GM19395 (cell line): ENCODE results near the gene LRRC49.
"Not testable (repeated sequence)": the region's sequence is repeated elsewhere in the genome, so short reads cannot be mapped to it uniquely, and the experiment has no call there.

Experiments
- ATAC-seq: cut with Tn5 transposase; IDR thresholded peaks from one replicate; pipeline ENCODE4 v1.9.1; 2021; ENCODE audit warnings: mild to moderate bottlenecking, moderate library complexity; ENCODE audit not compliant: unreplicated experiment

LRRC49 gene

GRCh38 chr15:70920981-70921696, 28.5 kb downstream of the LRRC49 start:
- ATAC-seq = no peak

GRCh38 chr15:70922119-70922518, 29.5 kb downstream of the LRRC49 start:
- no peak for ATAC-seq

GRCh38 chr15:70923311-70924080, 30.9 kb downstream of the LRRC49 start:
- ATAC-seq = no peak

- not testable (repeated sequence) for ATAC-seq
These were observed 34.3 kb downstream of the LRRC49 start for GRCh38 chr15:70926914-70927313.

- ATAC-seq = no peak
These were observed 39.2 kb downstream of the LRRC49 start for GRCh38 chr15:70931821-70932220.

- ATAC-seq = no peak
These were observed 39.8 kb downstream of the LRRC49 start for GRCh38 chr15:70932397-70932796.

- no peak for ATAC-seq
These were observed 40.8 kb downstream of the LRRC49 start for GRCh38 chr15:70933411-70933810.

- no peak for ATAC-seq
These were observed 43.0 kb downstream of the LRRC49 start for GRCh38 chr15:70935631-70936030.

- ATAC-seq = no peak
These were observed 43.7 kb downstream of the LRRC49 start for GRCh38 chr15:70936326-70936725.

- not testable (repeated sequence) for ATAC-seq
These were observed 50.7 kb downstream of the LRRC49 start for GRCh38 chr15:70943285-70943684.

GRCh38 chr15:70947351-70948335, 55.0 kb downstream of the LRRC49 start:
- ATAC-seq = no peak

GRCh38 chr15:70950953-70951352, 58.3 kb downstream of the LRRC49 start:
- no peak for ATAC-seq

GRCh38 chr15:70954171-70954570, 61.5 kb downstream of the LRRC49 start:
- no peak for ATAC-seq

- ATAC-seq = no peak
These were observed 62.1 kb downstream of the LRRC49 start for GRCh38 chr15:70954733-70955132.

GRCh38 chr15:70955151-70955550, 62.5 kb downstream of the LRRC49 start:
- ATAC-seq = no peak

GRCh38 chr15:70956201-70956995, 63.8 kb downstream of the LRRC49 start:
- ATAC-seq = no peak

- no peak for ATAC-seq
These were observed 69.5 kb downstream of the LRRC49 start for GRCh38 chr15:70962084-70962483.

- no peak for ATAC-seq
These were observed 70.6 kb downstream of the LRRC49 start for GRCh38 chr15:70963199-70963598.

GRCh38 chr15:70964058-70964457, 71.4 kb downstream of the LRRC49 start:
- no peak for ATAC-seq

GRCh38 chr15:70964686-70965085, 72.1 kb downstream of the LRRC49 start:
- no peak for ATAC-seq
